Measurements from ENCODE around the gene FAM24B. TPM values are rescaled to one million over a fixed set of nuclear protein-coding genes. Genes with fewer than 3 reads are reported as not detected.

FAM24B gene
- polyA plus RNA-seq, 1 donor from 2014 or later: 3.4 TPM

- Histone ChIP-seq H3K9ac (ENCODE audit: low read length) (no peak within 1 kb of the TSS), H3K4me3 (ENCODE audit: low read length) (no peak within 1 kb of the TSS), H3K9me3 (ENCODE audit: low read length) (peaks cover 6% of the 10 kb centered on the region), H3K9me2 (ENCODE audit: insufficient read depth, low read length) (no peaks in the 10 kb centered on the region), H3K4me2 (ENCODE audit: low read length) (no peak within 1 kb of the TSS), H3K79me2 (replicated peaks; ENCODE audit: insufficient read depth, low read length) (no peaks in the 10 kb centered on the region), H4K20me1 (ENCODE audit: insufficient read depth) (no peaks in the 10 kb centered on the region), H3F3A (ENCODE audit: insufficient read depth, low read length, poor library complexity, severe bottlenecking) (no peaks in the 10 kb centered on the region), H2AFZ (ENCODE audit: low read depth, low read length) (no peak within 1 kb of the TSS), H3K27me3 (ENCODE audit: insufficient read depth, low read depth, low read length) (no peaks in the 10 kb centered on the region), H3K27ac (ENCODE audit: low read length) (no peak within 1 kb of the TSS), H3K36me3 (ENCODE audit: insufficient read depth, low read length) (no peaks in the 10 kb centered on the region)
- no peak for TF ChIP-seq EZH2 (IDR thresholded peaks at IDR 0.05; ENCODE audit: borderline replicate concordance, insufficient read depth, low read length, poor library complexity, severe bottlenecking)
- TF ChIP-seq POLR2AphosphoS5 (IDR thresholded peaks at IDR 0.05): no peak
- TF ChIP-seq TAF1 (IDR thresholded peaks at IDR 0.05; ENCODE audit: low read depth): no peak
- TF ChIP-seq EP300 (conservative IDR thresholded peaks at IDR 0.05; ENCODE audit: poor library complexity, severe bottlenecking): no peak
- no peak for TF ChIP-seq MXI1 (conservative IDR thresholded peaks at IDR 0.05; ENCODE audit: poor library complexity, severe bottlenecking)
These were observed 33.5 kb downstream of the FAM24B start, which contains the start of gene CUZD1 for GRCh38 chr10:122845783-122846332. Gene CUZD1 (minus strand): TSS chr10:122845857. CDS start chr10:122845843, 14 bp downstream.

DNA sequence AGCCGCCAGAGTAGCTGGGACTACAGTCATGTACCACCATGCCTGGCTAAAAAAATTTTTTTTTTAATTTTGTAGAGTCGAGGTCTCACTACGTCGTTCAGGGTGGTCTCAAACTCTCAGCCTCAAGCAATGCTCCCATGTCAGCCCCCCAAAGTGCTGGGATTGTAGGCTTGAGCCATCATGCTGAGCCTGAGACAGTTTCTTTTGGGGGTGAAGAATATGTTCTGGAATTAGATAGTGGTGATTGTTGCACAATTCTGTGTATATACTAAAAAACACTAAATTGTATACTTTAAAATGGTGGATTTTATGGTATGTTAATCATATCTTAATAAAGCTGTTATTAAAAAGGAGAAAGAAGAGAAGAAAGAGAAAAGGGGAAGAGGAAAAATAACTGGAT is 35.2 kb downstream of the FAM24B start:
- no peaks in the 10 kb centered on the region for H3K36me3 ChIP-seq (ENCODE audit: insufficient read depth, low read length)
- no peak overlapping the region for H3K9ac ChIP-seq (ENCODE audit: low read length)
- H2AFZ ChIP-seq (ENCODE audit: low read depth, low read length): no peak overlapping the region
- no peaks in the 10 kb centered on the region for H3K9me2 ChIP-seq (ENCODE audit: insufficient read depth, low read length)
- no peak overlapping the region for H3K27ac ChIP-seq (ENCODE audit: low read length)
- TF ChIP-seq, protein P1, sequence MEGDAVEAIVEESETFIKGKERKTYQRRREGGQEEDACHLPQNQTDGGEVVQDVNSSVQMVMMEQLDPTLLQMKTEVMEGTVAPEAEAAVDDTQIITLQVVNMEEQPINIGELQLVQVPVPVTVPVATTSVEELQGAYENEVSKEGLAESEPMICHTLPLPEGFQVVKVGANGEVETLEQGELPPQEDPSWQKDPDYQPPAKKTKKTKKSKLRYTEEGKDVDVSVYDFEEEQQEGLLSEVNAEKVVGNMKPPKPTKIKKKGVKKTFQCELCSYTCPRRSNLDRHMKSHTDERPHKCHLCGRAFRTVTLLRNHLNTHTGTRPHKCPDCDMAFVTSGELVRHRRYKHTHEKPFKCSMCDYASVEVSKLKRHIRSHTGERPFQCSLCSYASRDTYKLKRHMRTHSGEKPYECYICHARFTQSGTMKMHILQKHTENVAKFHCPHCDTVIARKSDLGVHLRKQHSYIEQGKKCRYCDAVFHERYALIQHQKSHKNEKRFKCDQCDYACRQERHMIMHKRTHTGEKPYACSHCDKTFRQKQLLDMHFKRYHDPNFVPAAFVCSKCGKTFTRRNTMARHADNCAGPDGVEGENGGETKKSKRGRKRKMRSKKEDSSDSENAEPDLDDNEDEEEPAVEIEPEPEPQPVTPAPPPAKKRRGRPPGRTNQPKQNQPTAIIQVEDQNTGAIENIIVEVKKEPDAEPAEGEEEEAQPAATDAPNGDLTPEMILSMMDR (IDR thresholded peaks at IDR 0.05; ENCODE audit: poor library complexity, severe bottlenecking): no peak
- TF ChIP-seq RAD21 (conservative IDR thresholded peaks at IDR 0.05): no peak
- TF ChIP-seq EP300 (conservative IDR thresholded peaks at IDR 0.05; ENCODE audit: poor library complexity, severe bottlenecking): no peak
- no peak for TF ChIP-seq MXI1 (conservative IDR thresholded peaks at IDR 0.05; ENCODE audit: poor library complexity, severe bottlenecking)
- no peak for TF ChIP-seq TAF1 (IDR thresholded peaks at IDR 0.05; ENCODE audit: low read depth)
- TF ChIP-seq POLR2AphosphoS5 (IDR thresholded peaks at IDR 0.05): no peak
- TF ChIP-seq SMC3 (conservative IDR thresholded peaks at IDR 0.05; ENCODE audit: poor library complexity): no peak
- TF ChIP-seq EZH2 (IDR thresholded peaks at IDR 0.05; ENCODE audit: borderline replicate concordance, insufficient read depth, low read length, poor library complexity, severe bottlenecking): no peak
- no peaks in the 10 kb centered on the region for H3F3A ChIP-seq (ENCODE audit: insufficient read depth, low read length, poor library complexity, severe bottlenecking)
- no peak overlapping the region for H3K4me3 ChIP-seq (ENCODE audit: low read length)
- no peak overlapping the region for H3K4me2 ChIP-seq (ENCODE audit: low read length)
- no peaks in the 10 kb centered on the region for H4K20me1 ChIP-seq (ENCODE audit: insufficient read depth)
- H3K79me2 ChIP-seq (replicated peaks; ENCODE audit: insufficient read depth, low read length): no peaks in the 10 kb centered on the region
- H3K27me3 ChIP-seq (ENCODE audit: insufficient read depth, low read depth, low read length): no peaks in the 10 kb centered on the region
- peaks cover 6% of the 10 kb centered on the region for H3K9me3 ChIP-seq (ENCODE audit: low read length)

DNA sequence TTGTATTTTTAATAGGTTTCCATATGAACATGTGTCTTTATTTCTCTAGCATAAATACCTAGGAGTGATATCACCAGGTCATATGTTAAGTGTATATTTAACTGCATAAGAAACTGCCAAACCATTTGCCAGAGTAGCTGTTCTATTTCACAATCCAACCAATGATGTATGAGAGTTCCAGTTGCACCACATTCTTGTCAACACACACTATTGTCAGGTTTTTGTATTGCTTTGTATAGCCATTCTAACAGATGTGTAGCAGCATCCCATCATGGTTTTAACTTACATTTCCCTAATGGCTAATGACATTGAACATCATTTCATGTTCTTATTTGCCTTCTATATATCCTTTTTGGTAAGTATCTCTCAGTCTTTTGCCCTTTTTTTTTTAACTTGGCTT is 37.8 kb downstream of the FAM24B start:
- TF ChIP-seq MXI1 (conservative IDR thresholded peaks at IDR 0.05; ENCODE audit: poor library complexity, severe bottlenecking) (no peak), RAD21 (conservative IDR thresholded peaks at IDR 0.05) (no peak), TAF1 (IDR thresholded peaks at IDR 0.05; ENCODE audit: low read depth) (no peak), EP300 (conservative IDR thresholded peaks at IDR 0.05; ENCODE audit: poor library complexity, severe bottlenecking) (no peak)
- H3K27ac ChIP-seq (ENCODE audit: low read length): no peak overlapping the region
- no peaks in the 10 kb centered on the region for H3K27me3 ChIP-seq (ENCODE audit: insufficient read depth, low read depth, low read length)

More for the DNA sequence above, 37.8 kb downstream of the FAM24B start:
- H3K4me2 ChIP-seq (ENCODE audit: low read length): no peak overlapping the region
- no peaks in the 10 kb centered on the region for H3K79me2 ChIP-seq (replicated peaks; ENCODE audit: insufficient read depth, low read length)
- H3K9ac ChIP-seq (ENCODE audit: low read length): no peak overlapping the region
- H3K9me2 ChIP-seq (ENCODE audit: insufficient read depth, low read length): no peaks in the 10 kb centered on the region
- no peak overlapping the region for H2AFZ ChIP-seq (ENCODE audit: low read depth, low read length)
- no peaks in the 10 kb centered on the region for H3F3A ChIP-seq (ENCODE audit: insufficient read depth, low read length, poor library complexity, severe bottlenecking)
- no peak overlapping the region for H3K4me3 ChIP-seq (ENCODE audit: low read length)
- peaks cover 6% of the 10 kb centered on the region for H3K9me3 ChIP-seq (ENCODE audit: low read length)
- no peaks in the 10 kb centered on the region for H3K36me3 ChIP-seq (ENCODE audit: insufficient read depth, low read length)
- no peaks in the 10 kb centered on the region for H4K20me1 ChIP-seq (ENCODE audit: insufficient read depth)

All from neural cell (in vitro differentiated cells).